H1 (cell line): ENCODE measurements around the gene CFAP61. TPM values are rescaled to one million over a fixed set of nuclear protein-coding genes. Genes with fewer than 3 reads are reported as not detected.

Experiments used
- SAP30 ChIP-seq: fragments of 300-600 bp; sonication (generic); IDR thresholded peaks from 2 replicates; pipeline ENCODE4 v1.7.1; 2012; ENCODE audit warnings: low read length, moderate library complexity, mild to moderate bottlenecking, inconsistent platforms; ENCODE audit not compliant: insufficient read depth, insufficient replicate concordance
- SIN3A ChIP-seq, 2 experiments: IDR thresholded peaks in 1 of 2; conservative IDR thresholded peaks in 1 of 2; 2 replicates each; pipeline ENCODE4 v1.6.1; 2011 to 2012; ENCODE audit warnings: low read length in 2 of 2, improper control_type of control experiment in 1 of 2, low read depth in 1 of 2, mild to moderate bottlenecking in 1 of 2
- SUZ12 ChIP-seq: fragments of 200-600 bp; sonication (generic); IDR thresholded peaks from 2 replicates; pipeline ENCODE4 v1.6.1; 2012; ENCODE audit warnings: mild to moderate bottlenecking, inconsistent platforms, low read length, moderate library complexity, mixed read lengths
- polyA plus RNA-seq, 7 experiments: library from polyadenylated mRNA; depleted of rRNA in 3 of 7; stranded (reverse) in 5 of 7; unstranded in 2 of 7; fragments of >200 nt in 5 of 7; fragments of 200-250 nt in 2 of 7; gene quantifications; 1 replicate in 5 of 7; 2 replicates in 1 of 7; 4 replicates in 1 of 7; pipeline versions ENCODE4 v1.2.1 to v1.2.3, GENCODE V29; 2011 to 2013; ENCODE audit warnings: missing spikeins in 2 of 7, mixed read lengths in 2 of 7
- total RNA-seq: library from RNA; stranded (reverse); fragmentation: NEBNext Ultra II Directional; extraction: Animal tissue kit (Norgen Biotek cat#: 25700); gene quantifications from 2 replicates; pipeline ENCODE4 v1.2.1, GENCODE V29; 2021

Gene CFAP61
- total and polyA plus RNA-seq, 2 of the 8 experiments (the other 6 are each of a cell fraction or from before 2014, with no cell fraction given) = 0.29 to 0.61 TPM

GRCh38 chr20:20134941-20135575 lies 82.7 kb downstream of the CFAP61 start (continued):
- TF ChIP-seq SAP30 (no peak), SUZ12 (no peak), SIN3A (conservative IDR thresholded peaks at IDR 0.05 in 1 of 2, IDR thresholded peaks at IDR 0.05 in 1 of 2; ENCODE audit: low read depth in 1 of 2, low read length in 2 of 2) (no peak)
